Sigmoid colon (tissue), 4 donors: ENCODE measurements around the gene RNF217.

ENCODE experiments used
- CTCF ChIP-seq, 4 experiments: fragments of 450-650 bp in 3 of 4; fragments of 200-600 bp in 1 of 4; IDR thresholded peaks; one replicate each; pipeline ENCODE4 v1.5.1; 2016 to 2019; ENCODE audit warnings: antibody characterized with exemption in 4 of 4, mild to moderate bottlenecking in 3 of 4, moderate library complexity in 2 of 4
- EP300 ChIP-seq, 4 donors: sonication (generic); formaldehyde crosslinking; IDR thresholded peaks; one replicate each; pipeline ENCODE4 v1.6.1; 2017; ENCODE audit warnings: antibody characterized with exemption in 4 of 4
- POLR2A ChIP-seq, 2 donors: fragments of 450-650 bp; IDR thresholded peaks; one replicate each; pipeline ENCODE4 v1.6.1; 2016; ENCODE audit warnings: antibody characterized with exemption in 2 of 2, mild to moderate bottlenecking in 2 of 2, moderate library complexity in 2 of 2
- POLR2AphosphoS5 ChIP-seq, 4 donors: sonication (generic); formaldehyde crosslinking; IDR thresholded peaks; one replicate each; pipeline ENCODE4 v1.6.1; 2017; ENCODE audit warnings: antibody characterized with exemption in 4 of 4

GRCh38 chr6:124956018-124956417, 6.2 kb upstream of the RNF217 start:
- no peak for TF ChIP-seq POLR2A (IDR thresholded peaks at IDR 0.05)
- TF ChIP-seq CTCF (IDR thresholded peaks at IDR 0.05), result no peak
- TF ChIP-seq POLR2AphosphoS5 (IDR thresholded peaks at IDR 0.05), result no peak
- TF ChIP-seq EP300 (IDR thresholded peaks at IDR 0.05), result no peak
